Measurements from ENCODE around the gene STXBP3. TPM values are rescaled to one million over a fixed set of nuclear protein-coding genes. Genes with fewer than 3 reads are reported as not detected.

The STXBP3 gene
- total RNA-seq, 2 donors from 2014 or later = 43.5 to 60.4 TPM

- Histone ChIP-seq H3K9ac (ENCODE audit: low read depth in 2 of 2, low read length in 2 of 2) (no peak overlapping the region), H3K9me3 (no peaks in the 10 kb centered on the region), H3K4me3 (no peak overlapping the region), H3K36me3 (no peaks in the 10 kb centered on the region), H3K27ac (no peak overlapping the region), H3K27me3 (no peaks in the 10 kb centered on the region), H3K4me1 (no peaks in the 10 kb centered on the region)
- TF ChIP-seq CTCF (IDR thresholded peaks at IDR 0.05) = no peak
- intact Hi-C loops (cut with DNase I) = no loop called here
- DNase-seq = no peak
Measured at GRCh38 chr1:108843390-108844137, 97.1 kb downstream of the STXBP3 start.

- no peaks in the 10 kb centered on the region for H3K9me3 ChIP-seq
- no peaks in the 10 kb centered on the region for H3K4me1 ChIP-seq
- no peak for TF ChIP-seq CTCF (IDR thresholded peaks at IDR 0.05)
- intact Hi-C loops (cut with DNase I) = no loop called here
- H3K36me3 ChIP-seq = no peaks in the 10 kb centered on the region
- DNase-seq = no peak
- no peak overlapping the region for H3K27ac ChIP-seq
- no peak overlapping the region for H3K4me3 ChIP-seq
- H3K27me3 ChIP-seq = no peaks in the 10 kb centered on the region
- H3K9ac ChIP-seq (ENCODE audit: low read depth in 2 of 2, low read length in 2 of 2) = no peak overlapping the region
Measured at GRCh38 chr1:108845446-108845845, 99.0 kb downstream of the STXBP3 start.

DNA sequence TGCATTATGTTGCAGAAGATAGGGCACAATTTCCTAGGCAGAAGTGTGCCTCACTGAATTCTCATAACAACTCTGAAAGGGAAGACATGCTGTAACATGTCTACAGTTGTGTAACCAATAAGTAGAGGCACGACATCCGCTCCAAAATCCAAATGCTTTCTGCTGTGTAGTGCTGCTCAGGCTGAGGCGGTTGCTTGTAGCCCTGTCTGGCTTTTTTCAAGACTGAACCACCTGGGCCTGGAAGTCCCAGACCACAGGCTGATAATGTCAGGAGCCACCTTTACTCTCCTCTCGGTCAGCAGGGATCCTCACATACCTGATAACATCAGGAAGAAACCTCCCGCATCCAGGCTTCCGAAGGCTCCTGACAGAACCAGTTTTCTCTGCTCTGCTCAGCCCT, 99.5 kb downstream of the STXBP3 start:
- H3K9ac ChIP-seq (ENCODE audit: low read depth in 2 of 2, low read length in 2 of 2) = no peak overlapping the region
- H3K27me3 ChIP-seq = no peaks in the 10 kb centered on the region
- no peak for DNase-seq
- H3K4me1 ChIP-seq = no peaks in the 10 kb centered on the region
- H3K4me3 ChIP-seq = no peak overlapping the region
- intact Hi-C loops (cut with DNase I) = no loop called here
- no peak for TF ChIP-seq CTCF (IDR thresholded peaks at IDR 0.05)
- no peaks in the 10 kb centered on the region for H3K9me3 ChIP-seq
- no peak overlapping the region for H3K27ac ChIP-seq
- H3K36me3 ChIP-seq = no peaks in the 10 kb centered on the region

- Histone ChIP-seq H3K27ac (no peak overlapping the region), H3K9me3 (no peaks in the 10 kb centered on the region), H3K4me3 (no peak overlapping the region), H3K4me1 (no peaks in the 10 kb centered on the region), H3K9ac (ENCODE audit: low read depth in 2 of 2, low read length in 2 of 2) (no peak overlapping the region), H3K27me3 (no peaks in the 10 kb centered on the region), H3K36me3 (no peaks in the 10 kb centered on the region)
- DNase-seq = no peak
- TF ChIP-seq CTCF (IDR thresholded peaks at IDR 0.05) = no peak
- intact Hi-C loops (cut with DNase I) = no loop called here
Measured at GRCh38 chr1:108847494-108847893, 101.0 kb downstream of the STXBP3 start.

DNA sequence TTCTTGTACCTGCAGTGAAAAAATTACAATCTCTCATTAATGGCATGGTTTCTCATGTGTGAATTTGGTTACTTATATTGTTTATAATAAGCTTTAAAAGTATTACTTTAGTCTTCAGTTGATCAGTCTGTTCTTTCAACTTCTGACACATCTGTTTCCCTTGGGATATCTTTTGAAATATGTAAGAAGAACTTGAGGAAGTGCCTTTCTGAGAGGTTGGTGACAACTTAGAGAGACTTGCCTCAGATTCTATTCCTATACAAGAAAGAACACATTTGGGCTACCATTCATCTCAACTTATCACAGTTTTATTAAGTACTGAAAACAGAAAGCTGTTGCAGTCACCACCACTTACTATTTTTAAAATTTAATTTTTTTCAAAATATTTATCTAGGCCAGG, 102.3 kb downstream of the STXBP3 start:
- no peak for DNase-seq
- Histone ChIP-seq H3K9me3 (no peaks in the 10 kb centered on the region), H3K4me3 (no peak overlapping the region), H3K27ac (no peak overlapping the region), H3K27me3 (no peaks in the 10 kb centered on the region), H3K36me3 (no peaks in the 10 kb centered on the region), H3K9ac (ENCODE audit: low read depth in 2 of 2, low read length in 2 of 2) (no peak overlapping the region), H3K4me1 (no peaks in the 10 kb centered on the region)
- intact Hi-C loops (cut with DNase I) = no loop called here
- no peak for TF ChIP-seq CTCF (IDR thresholded peaks at IDR 0.05)
